SJSA1 (cell line): ENCODE measurements around the gene PRKCE. TPM values are rescaled to one million over a fixed set of nuclear protein-coding genes. Genes with fewer than 3 reads are reported as not detected.
A peak's percentile ranks its signal among the peaks of the same experiment; 100 is the strongest.
"Not testable (repeated sequence)": the region's sequence is repeated elsewhere in the genome, so short reads cannot be mapped to it uniquely, and the experiment has no call there.

Source experiments
- DNase-seq, 2 experiments: peaks; one replicate each; pipeline ENCODE4 v3.0.0-alpha.2; 2015 to 2020; ENCODE audit warnings: low spot score in 2 of 2, low read depth in 1 of 2
- H3K27ac ChIP-seq: fragments of 250-450 bp; sonication (Bioruptor Pico); 2 replicates; pipeline ENCODE4 v1.5.1; 2020; ENCODE audit warnings: mild to moderate bottlenecking, moderate library complexity
- H3K27me3 ChIP-seq: fragments of 250-450 bp; sonication (Bioruptor Pico); replicated peaks from 2 replicates; pipeline ENCODE4 v1.5.1; 2020; ENCODE audit warnings: mild to moderate bottlenecking, moderate library complexity
- H3K36me3 ChIP-seq: fragments of 250-450 bp; sonication (Bioruptor Pico); 2 replicates; pipeline ENCODE4 v1.5.1; 2020; ENCODE audit warnings: mild to moderate bottlenecking
- H3K4me1 ChIP-seq: fragments of 250-450 bp; sonication (Bioruptor Pico); replicated peaks from 2 replicates; pipeline ENCODE4 v1.6.1; 2021; ENCODE audit warnings: mild to moderate bottlenecking
- H3K4me3 ChIP-seq: fragments of 250-450 bp; sonication (Bioruptor Pico); 2 replicates; pipeline ENCODE4 v1.5.1; 2020; ENCODE audit warnings: mild to moderate bottlenecking
- H3K9me3 ChIP-seq: fragments of 250-450 bp; sonication (Bioruptor Pico); replicated peaks from 2 replicates; pipeline ENCODE4 v1.5.1; 2020; ENCODE audit warnings: mild to moderate bottlenecking
- total RNA-seq: library from RNA; depleted of rRNA; stranded (reverse); fragments of >200 nt; shearing (Covaris generic); gene quantifications from 2 replicates; pipeline ENCODE4 v1.2.3, GENCODE V29; 2014

Gene PRKCE
- total RNA-seq, 1 experiment from 2014 or later, result 43.3 TPM

DNA sequence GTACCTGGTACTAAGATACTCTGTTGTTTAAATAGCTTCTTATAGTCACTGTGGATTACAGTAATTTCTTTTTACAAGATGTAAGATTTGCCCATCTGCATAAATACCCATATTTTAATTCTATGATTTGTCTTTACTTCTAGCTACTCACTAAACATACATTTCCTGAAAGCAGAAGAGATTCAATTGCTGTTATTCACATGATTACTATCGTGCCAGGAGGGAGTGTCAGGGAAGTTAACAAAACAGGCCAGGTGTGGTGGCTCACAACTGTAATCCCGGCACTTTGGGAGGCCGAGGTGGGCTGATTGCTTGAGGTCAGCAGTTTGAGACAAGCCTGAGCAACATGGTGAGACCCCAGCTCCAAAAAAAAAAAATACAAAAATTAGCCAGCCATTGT lies 33.8 kb downstream of the PRKCE start:
- Histone ChIP-seq H3K4me3 (no peak overlapping the region), H3K9me3 (no peaks in the 10 kb centered on the region), H3K27me3 (0 out of 2 replicates have a peak, but pooled peaks cover 4% of the 10 kb centered on the region), H3K4me1 (peaks cover 9% of the 10 kb centered on the region), H3K27ac (no peak overlapping the region), H3K36me3 (no peaks in the 10 kb centered on the region)
- DNase-seq, result no peak

DNA sequence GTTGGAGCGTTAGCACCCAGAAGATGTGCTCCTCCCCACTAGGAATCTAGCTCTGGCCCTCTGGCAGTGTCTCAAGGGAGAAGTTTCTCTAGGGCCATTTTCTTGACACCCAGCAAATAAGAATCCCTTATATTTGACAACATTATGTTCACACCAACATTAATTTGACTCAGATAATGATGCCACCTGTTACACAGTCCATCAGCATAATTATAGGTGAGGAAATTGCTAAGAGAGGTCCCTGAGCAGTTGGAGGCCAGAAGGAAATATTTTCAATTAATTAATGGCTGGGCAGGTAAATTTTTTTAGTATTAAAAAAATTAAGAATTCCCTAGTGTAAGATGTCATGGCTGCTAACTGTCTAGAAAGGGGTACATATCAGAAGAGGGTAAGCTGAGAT lies 36.5 kb downstream of the PRKCE start:
- H3K9me3 ChIP-seq, result no peaks in the 10 kb centered on the region
- no peak overlapping the region for H3K27ac ChIP-seq
- no peaks in the 10 kb centered on the region for H3K36me3 ChIP-seq
- DNase-seq, result no peak
- H3K27me3 ChIP-seq, result 0 out of 2 replicates have a peak, but pooled peaks cover 4% of the 10 kb centered on the region
- no peaks in the 10 kb centered on the region for H3K4me1 ChIP-seq
- no peak overlapping the region for H3K4me3 ChIP-seq

GRCh38 chr2:45688479-45689298 lies 37.2 kb downstream of the PRKCE start:
- H3K27me3 ChIP-seq, result 0 out of 2 replicates have a peak, but pooled peaks cover 4% of the 10 kb centered on the region
- no peaks in the 10 kb centered on the region for H3K36me3 ChIP-seq
- no peaks in the 10 kb centered on the region for H3K4me1 ChIP-seq
- no peaks in the 10 kb centered on the region for H3K9me3 ChIP-seq
- H3K27ac ChIP-seq, result no peak overlapping the region
- no peak for DNase-seq
- no peak overlapping the region for H3K4me3 ChIP-seq

DNA sequence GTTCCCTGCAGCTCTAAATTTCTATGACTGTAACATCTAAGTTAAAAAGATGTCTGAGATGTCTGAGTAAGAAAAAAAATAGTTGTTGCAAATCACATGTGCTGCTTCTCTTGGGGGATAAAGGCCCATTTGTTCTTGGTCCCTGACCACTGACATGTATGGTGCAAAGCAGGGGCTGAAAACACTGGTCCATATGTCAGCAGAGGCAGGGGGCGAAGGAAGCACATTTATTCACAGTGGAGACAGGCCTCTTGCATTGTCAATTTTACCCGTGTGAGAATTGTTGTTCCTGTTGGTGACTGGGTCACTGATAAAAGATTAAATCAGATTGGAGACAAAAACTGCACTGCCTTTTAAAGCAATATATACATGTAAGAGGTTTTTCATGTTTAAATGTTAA lies 38.8 kb downstream of the PRKCE start:
- H3K4me1 ChIP-seq, result no peaks in the 10 kb centered on the region
- H3K27ac ChIP-seq, result no peak overlapping the region

DNA sequence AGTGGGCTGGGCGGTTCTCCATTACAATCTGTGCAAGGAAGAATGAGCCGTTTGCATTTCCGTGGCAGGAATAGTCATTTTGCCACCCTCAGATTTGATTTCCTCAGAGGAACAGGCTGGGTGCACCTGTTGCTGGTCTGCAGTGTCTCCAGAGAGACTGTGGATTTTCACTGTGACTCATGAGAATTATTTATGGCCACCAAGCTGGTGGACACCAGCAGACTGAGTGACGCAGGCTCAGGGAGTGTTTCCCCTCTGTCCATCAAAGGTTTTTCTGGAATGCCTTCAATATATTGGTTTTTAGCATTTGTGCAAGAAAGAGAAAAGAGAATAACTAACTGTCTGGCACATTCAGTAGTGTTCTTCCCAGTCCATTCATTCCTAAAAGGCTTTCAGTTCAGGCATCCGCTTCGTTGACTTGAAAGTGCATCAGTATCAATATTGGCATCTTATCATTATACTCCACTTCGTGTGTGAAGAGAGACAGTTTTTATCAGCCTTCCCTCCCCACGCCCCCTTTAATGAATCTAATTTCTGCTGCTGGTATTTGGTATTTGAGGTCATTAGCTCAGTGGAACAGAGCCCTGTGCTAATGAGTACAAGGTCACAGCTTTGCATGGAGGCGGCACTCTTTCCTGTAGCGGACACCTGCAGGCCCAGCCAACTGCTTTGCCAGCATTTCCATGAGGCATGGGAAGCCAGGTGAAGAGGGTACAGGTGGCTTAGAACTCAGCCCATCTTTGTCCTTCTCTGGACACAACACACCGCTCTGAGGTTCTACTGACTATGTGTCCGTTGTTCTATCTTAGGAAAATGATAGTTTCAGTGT lies 39.9 kb downstream of the PRKCE start:
- no peak for DNase-seq
- H3K27ac ChIP-seq, result no peak overlapping the region
- 0 out of 2 replicates have a peak, but pooled peaks cover 4% of the 10 kb centered on the region for H3K27me3 ChIP-seq
- H3K9me3 ChIP-seq, result no peaks in the 10 kb centered on the region
- no peak overlapping the region for H3K4me3 ChIP-seq
- no peaks in the 10 kb centered on the region for H3K4me1 ChIP-seq
- H3K36me3 ChIP-seq, result no peaks in the 10 kb centered on the region

More for the DNA sequence above, 38.8 kb downstream of the PRKCE start:
- Histone ChIP-seq H3K9me3 (no peaks in the 10 kb centered on the region), H3K36me3 (no peaks in the 10 kb centered on the region), H3K27me3 (0 out of 2 replicates have a peak, but pooled peaks cover 4% of the 10 kb centered on the region), H3K4me3 (no peak overlapping the region)
- no peak for DNase-seq

GRCh38 chr2:45692566-45692965 lies 41.1 kb downstream of the PRKCE start:
- no peaks in the 10 kb centered on the region for H3K27me3 ChIP-seq
- no peak overlapping the region for H3K27ac ChIP-seq
- DNase-seq, result no peak
- H3K4me3 ChIP-seq, result no peak overlapping the region
- H3K4me1 ChIP-seq, result no peaks in the 10 kb centered on the region
- H3K9me3 ChIP-seq, result no peaks in the 10 kb centered on the region
- no peaks in the 10 kb centered on the region for H3K36me3 ChIP-seq

GRCh38 chr2:45695480-45696007 lies 44.1 kb downstream of the PRKCE start:
- H3K4me3 ChIP-seq, H3K9me3 ChIP-seq, H3K27me3 ChIP-seq, H3K36me3 ChIP-seq, H3K4me1 ChIP-seq, H3K27ac ChIP-seq, DNase-seq: not testable (repeated sequence)

DNA sequence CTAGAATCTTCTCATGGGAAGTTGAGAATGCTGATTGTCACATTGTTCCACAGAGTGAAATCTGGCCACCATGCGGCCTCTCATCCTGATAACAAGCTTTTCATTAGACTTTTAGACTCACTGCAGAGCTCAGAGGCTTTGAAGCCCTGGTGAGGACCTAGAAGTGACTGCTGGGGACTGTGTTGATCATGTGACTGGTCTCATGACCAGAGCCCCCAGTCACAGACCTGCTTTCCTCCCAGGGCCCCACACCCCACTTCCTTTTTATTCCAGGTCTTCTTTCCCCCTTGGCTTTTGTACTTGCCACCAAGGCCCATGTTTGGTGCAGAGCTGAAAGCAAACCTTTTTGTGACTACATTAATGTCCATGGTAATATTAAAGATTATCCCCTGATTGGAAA lies 45.2 kb downstream of the PRKCE start:
- no peak overlapping the region for H3K4me3 ChIP-seq

GRCh38 chr2:45697190-45697589 lies 45.7 kb downstream of the PRKCE start:
- Histone ChIP-seq H3K36me3 (no peaks in the 10 kb centered on the region), H3K4me1 (peaks cover 10% of the 10 kb centered on the region), H3K9me3 (no peaks in the 10 kb centered on the region), H3K27me3 (no peaks in the 10 kb centered on the region), H3K4me3 (no peak overlapping the region), H3K27ac (no peak overlapping the region)
- no peak for DNase-seq

More for the DNA sequence above, 45.2 kb downstream of the PRKCE start:
- no peak for DNase-seq
- no peaks in the 10 kb centered on the region for H3K36me3 ChIP-seq
- no peaks in the 10 kb centered on the region for H3K9me3 ChIP-seq
- H3K27ac ChIP-seq, result no peak overlapping the region
- H3K27me3 ChIP-seq, result no peaks in the 10 kb centered on the region
- peaks cover 10% of the 10 kb centered on the region for H3K4me1 ChIP-seq

GRCh38 chr2:45698554-45698953 lies 47.1 kb downstream of the PRKCE start:
- DNase-seq, result no peak
- H3K9me3 ChIP-seq, result no peaks in the 10 kb centered on the region
- no peaks in the 10 kb centered on the region for H3K27me3 ChIP-seq
- no peak overlapping the region for H3K4me3 ChIP-seq
- no peak overlapping the region for H3K27ac ChIP-seq
- H3K4me1 ChIP-seq, result peaks cover 10% of the 10 kb centered on the region
- H3K36me3 ChIP-seq, result no peaks in the 10 kb centered on the region

GRCh38 chr2:45699032-45699658 lies 47.7 kb downstream of the PRKCE start:
- Histone ChIP-seq H3K4me1 (peaks cover 10% of the 10 kb centered on the region), H3K27ac (no peak overlapping the region), H3K36me3 (no peaks in the 10 kb centered on the region), H3K4me3 (no peak overlapping the region), H3K9me3 (no peaks in the 10 kb centered on the region), H3K27me3 (no peaks in the 10 kb centered on the region)
- peak in 1 of 2 experiments; percentile 12 for DNase-seq

DNA sequence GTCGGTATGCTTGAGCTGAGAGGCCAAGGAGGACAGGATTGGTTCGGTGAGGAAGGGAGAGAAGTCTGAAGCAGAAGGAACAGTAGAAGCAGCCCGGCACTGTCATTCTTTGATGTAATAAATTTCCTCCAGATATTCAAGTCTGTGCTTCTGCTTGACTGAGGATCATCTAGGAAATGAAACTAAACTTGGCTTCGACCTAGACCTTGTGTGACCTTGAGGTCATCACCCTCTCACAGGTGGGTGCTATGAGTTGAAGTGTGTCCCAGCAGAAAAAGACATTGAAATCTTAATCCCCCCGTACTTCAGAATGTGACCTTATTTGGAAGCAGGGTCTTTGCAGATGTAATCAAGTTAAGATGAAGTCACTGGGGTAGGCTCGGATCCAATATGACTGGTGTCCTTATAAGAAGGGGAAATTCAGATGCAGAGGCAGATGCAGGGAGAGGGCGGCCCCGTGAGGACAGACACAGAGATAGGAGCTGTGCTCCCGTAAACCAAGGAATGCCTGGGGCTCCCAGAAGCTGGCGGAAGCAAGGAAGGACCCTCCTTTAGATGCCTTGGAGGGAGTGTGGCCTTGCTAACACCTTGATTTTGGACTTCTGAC lies 49.0 kb downstream of the PRKCE start:
- no peaks in the 10 kb centered on the region for H3K9me3 ChIP-seq
- H3K36me3 ChIP-seq, result no peaks in the 10 kb centered on the region
- no peaks in the 10 kb centered on the region for H3K27me3 ChIP-seq
- no peak overlapping the region for H3K4me3 ChIP-seq
- no peak overlapping the region for H3K27ac ChIP-seq
- H3K4me1 ChIP-seq, result peaks cover 10% of the 10 kb centered on the region
- DNase-seq, result no peak

GRCh38 chr2:45705233-45705632 lies 53.8 kb downstream of the PRKCE start:
- H3K36me3 ChIP-seq, result no peaks in the 10 kb centered on the region
- H3K27ac ChIP-seq, result no peak overlapping the region
- H3K4me3 ChIP-seq, result no peak overlapping the region
- H3K9me3 ChIP-seq, result no peaks in the 10 kb centered on the region
- H3K27me3 ChIP-seq, result no peaks in the 10 kb centered on the region
- no peak for DNase-seq
- H3K4me1 ChIP-seq, result no peaks in the 10 kb centered on the region
